Measurements from ENCODE around the gene U2AF2.

Gene U2AF2

GRCh38 chr19:55643003-55643886 is 11.6 kb upstream of the U2AF2 start, which contains the start of gene ZNF581 (continued):
- TF ChIP-seq ZSCAN4 (tag by site-specific recombination; IDR thresholded peaks at IDR 0.05): peak; percentile 46; the same call in 1 of the 2 replicates

- ChIA-PET CTCF (interaction anchor here (1.2 kb wide), 1 partner anchor 11 kb away, joined by 5 read pairs; no protein-coding TSS in a partner anchor), POLR2A (interaction anchor here (0.5 to 2.2 kb wide), 6 partner anchors 10 to 182 kb away, joined by 3 to 36 read pairs (median 4); partner anchors contain the start of gene U2AF2)
- Histone ChIP-seq H3K9me3 (ENCODE audit: control insufficient read depth, insufficient read depth, low read depth, low read length) (no peaks in the 10 kb centered on the region), H3K27ac (ENCODE audit: extremely low read depth, low read depth, low read length) (peak overlapping the region; percentile 83; the same call in 1 of the 2 replicates), H3K36me3 (ENCODE audit: control insufficient read depth in 2 of 2, insufficient read depth in 1 of 2, low read length in 2 of 2) (peaks cover 12 to 17% of the 10 kb centered on the region in 2 experiments; a peak in 2 of 3 replicates), H3K4me1 (ENCODE audit: control insufficient read depth, insufficient read depth, low read length) (peaks cover 27% of the 10 kb centered on the region), H3K4me3 (ENCODE audit: low read depth, low read length) (peak overlapping the region; percentile 61)
- TF ChIP-seq ZNF362 (tag by site-specific recombination; IDR thresholded peaks at IDR 0.05) (no peak), SP3 (tag by site-specific recombination; IDR thresholded peaks at IDR 0.05) (no peak), ZNF311 (tag by site-specific recombination; IDR thresholded peaks at IDR 0.05; ENCODE audit: borderline replicate concordance) (no peak), REST (tag by site-specific recombination; IDR thresholded peaks at IDR 0.05) (no peak), ZNF391 (tag by site-specific recombination; IDR thresholded peaks at IDR 0.05; ENCODE audit: borderline replicate concordance, low read depth) (no peak), ZNF302 (tag by site-specific recombination; IDR thresholded peaks at IDR 0.05; ENCODE audit: low read depth) (no peak), ZNF341 (tag by site-specific recombination; IDR thresholded peaks at IDR 0.05; ENCODE audit: low read depth) (no peak), ZNF274 (IDR thresholded peaks at IDR 0.05; ENCODE audit: low read length) (no peak), ZNF274 (tag by site-specific recombination; IDR thresholded peaks at IDR 0.05; ENCODE audit: borderline replicate concordance) (no peak), ZBTB48 (tag by site-specific recombination; IDR thresholded peaks at IDR 0.05) (no peak), ZBTB17 (tag by site-specific recombination; IDR thresholded peaks at IDR 0.05) (no peak), ZSCAN30 (tag by site-specific recombination; IDR thresholded peaks at IDR 0.05) (no peak), ZNF398 (tag by site-specific recombination; IDR thresholded peaks at IDR 0.05) (peak; percentile 88), ZFHX2 (tag by site-specific recombination; conservative IDR thresholded peaks at IDR 0.05) (no peak; the same call in 1 of the 2 replicates), ZNF138 (tag by site-specific recombination; IDR thresholded peaks at IDR 0.05; ENCODE audit: borderline replicate concordance) (no peak), EGR2 (tag by site-specific recombination; IDR thresholded peaks at IDR 0.05; ENCODE audit: low read depth) (peak; percentile 34; the same call in 1 of the 2 replicates), ZNF335 (tag by site-specific recombination; conservative IDR thresholded peaks at IDR 0.05) (no peak)
These were observed 11.0 kb upstream of the U2AF2 start for GRCh38 chr19:55643887-55644176.

Measured in HEK293 (cell line).